GM19455 (cell line): Measurements from ENCODE around the gene ISOC1.

Experiments used
- ATAC-seq: cut with Tn5 transposase; IDR thresholded peaks from one replicate; pipeline ENCODE4 v1.9.1; 2021; ENCODE audit not compliant: unreplicated experiment

The ISOC1 gene

DNA sequence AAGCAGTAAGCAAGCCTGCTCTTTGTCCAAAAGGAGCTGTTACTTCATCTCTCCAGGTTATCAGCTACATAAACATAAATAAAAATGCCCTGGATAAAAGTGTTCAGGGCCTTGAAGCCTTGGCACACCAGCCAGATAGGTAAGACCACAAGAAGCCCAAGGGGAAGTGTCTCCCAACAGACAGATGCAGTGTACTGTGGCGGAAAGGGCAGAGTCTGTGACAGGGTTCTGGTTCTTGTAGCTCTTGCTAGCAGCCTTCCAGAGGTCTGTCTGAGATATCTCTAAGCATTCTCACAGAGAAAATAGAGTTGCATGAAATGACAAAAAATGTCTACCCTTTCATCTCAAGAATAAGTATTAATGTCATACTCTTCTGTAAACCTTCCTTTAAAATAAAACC lies 30.1 kb downstream of the ISOC1 start:
- ATAC-seq = no peak

DNA sequence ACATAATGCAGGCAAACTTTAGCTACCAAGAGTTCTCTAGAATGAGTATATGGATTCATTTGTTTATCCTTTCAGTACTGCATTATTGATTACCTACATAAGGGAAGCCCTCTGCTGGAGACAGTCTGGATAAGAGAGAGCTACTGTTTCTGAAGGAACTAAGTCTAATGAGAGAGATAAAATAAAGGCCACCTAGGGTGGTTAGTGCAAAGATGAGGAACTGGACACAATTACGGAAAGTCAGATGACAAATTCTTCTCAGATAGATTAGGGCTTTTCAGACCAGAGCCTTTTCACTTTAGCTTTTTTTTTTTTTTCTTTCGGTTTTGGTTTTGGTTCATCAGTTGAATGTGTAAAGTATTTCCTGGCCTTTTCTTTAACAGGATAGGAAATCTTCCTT lies 31.3 kb downstream of the ISOC1 start:
- ATAC-seq = peak; percentile 79

DNA sequence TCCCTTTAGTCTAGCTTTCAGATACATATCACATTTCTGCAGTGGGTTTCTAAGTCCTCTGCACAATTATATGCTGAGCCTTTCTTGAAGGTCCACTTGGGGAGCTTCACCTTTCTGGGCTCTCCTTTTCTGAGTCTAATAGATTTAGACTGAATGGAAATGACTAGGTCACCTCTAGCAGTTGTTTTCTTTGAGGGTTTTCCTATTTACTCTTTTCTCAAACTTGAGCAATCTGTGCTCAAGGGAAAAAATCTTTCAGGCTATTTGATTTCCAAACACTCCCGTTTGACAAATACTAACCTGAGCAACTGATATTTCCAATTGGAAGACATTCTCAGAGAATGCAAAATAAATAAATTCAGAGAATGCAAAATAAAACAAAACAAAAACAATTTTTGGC lies 39.0 kb downstream of the ISOC1 start:
- no peak for ATAC-seq

DNA sequence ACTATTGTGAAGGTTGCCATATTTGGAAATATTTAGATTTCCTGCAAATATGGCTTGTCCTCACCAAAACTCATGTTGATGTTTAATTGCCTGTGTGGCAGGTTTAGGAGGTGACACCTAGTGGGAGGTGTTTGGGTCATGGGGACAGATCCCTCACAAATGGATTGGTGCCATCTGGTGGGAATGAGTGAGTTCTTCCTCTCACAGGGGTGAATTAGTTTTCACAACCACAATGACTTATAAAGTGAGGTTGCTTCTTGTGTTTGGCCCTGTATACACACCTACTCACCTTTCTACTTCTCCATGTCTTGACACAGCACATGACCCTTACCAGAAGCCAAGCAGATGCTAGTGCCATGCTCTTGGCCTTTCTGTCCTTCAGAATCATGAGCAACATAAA lies 41.1 kb downstream of the ISOC1 start:
- peak; percentile 86 for ATAC-seq

DNA sequence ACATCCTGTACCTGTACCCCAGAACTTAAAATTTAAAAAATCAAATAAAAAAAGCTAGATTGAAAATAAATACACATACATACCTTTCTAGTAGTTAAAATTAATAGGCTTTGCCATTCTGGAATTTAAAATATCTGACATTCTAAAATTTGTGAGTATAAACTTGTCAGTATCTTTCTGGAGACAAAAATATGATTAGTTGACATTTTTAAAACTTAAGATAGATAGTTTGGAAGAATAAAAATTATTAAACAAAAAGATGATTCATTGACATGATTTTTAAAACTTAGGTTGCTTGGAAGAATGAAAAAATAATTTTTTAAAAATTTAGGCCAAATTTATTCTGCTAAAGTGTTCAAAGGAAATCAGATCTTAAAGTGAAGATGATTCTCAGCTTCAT lies 43.1 kb downstream of the ISOC1 start:
- no peak for ATAC-seq

DNA sequence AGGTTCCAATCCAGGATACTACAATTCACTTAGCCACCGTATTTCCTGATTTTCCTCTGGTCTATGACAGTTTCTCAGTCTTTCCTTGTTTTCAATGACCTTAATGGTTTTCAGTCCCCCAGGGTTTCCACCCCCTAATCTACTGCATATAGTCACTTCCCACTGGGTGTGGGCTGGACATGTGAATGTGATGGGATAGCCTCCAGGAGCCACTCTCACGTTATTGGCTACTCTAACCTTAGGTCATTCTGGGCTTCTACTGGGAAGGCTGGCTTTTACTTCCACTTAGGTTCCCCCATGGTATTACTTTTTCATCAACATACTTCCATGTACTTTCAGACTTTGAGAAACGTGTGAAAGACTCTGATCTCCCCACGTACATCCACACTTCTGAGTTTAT lies 46.5 kb downstream of the ISOC1 start:
- ATAC-seq = no peak

DNA sequence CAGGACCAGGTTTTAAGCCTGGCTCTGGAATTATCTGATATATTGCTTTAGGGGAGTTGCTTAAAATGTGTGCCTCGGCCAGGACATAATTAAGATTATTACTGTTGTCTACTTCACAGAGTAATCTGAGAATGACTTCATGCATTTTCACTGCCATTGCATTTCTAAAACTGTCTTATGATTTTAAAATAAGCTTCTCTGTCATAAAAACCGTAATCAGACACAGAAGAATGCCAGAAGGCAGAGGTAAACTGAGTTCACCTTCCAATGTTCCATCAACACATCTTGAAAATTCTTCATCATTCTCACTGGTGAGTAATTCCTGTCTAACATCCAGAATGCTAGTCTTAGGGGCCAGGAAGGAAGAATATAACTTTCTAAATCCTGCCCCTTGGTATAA lies 47.1 kb downstream of the ISOC1 start:
- no peak for ATAC-seq

DNA sequence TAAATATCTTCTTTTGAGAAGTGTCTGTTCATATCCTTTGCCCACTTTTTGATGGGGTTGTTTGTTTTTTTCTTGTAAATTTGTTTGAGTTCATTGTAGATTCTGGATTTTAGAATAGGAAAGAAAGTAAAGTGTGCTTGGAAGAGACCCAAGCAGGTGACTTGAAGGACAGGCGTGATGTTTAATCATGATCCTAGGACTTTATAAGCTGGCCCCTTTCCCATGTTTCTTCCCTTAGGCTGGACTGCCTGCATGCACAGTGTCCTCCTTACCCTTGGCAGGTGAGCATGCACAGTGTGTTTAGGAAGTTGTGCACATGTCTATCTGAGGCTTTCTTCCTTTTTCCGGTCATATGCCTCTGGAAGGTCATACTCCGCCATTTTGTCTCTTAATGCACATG lies 61.3 kb downstream of the ISOC1 start:
- ATAC-seq = no peak

DNA sequence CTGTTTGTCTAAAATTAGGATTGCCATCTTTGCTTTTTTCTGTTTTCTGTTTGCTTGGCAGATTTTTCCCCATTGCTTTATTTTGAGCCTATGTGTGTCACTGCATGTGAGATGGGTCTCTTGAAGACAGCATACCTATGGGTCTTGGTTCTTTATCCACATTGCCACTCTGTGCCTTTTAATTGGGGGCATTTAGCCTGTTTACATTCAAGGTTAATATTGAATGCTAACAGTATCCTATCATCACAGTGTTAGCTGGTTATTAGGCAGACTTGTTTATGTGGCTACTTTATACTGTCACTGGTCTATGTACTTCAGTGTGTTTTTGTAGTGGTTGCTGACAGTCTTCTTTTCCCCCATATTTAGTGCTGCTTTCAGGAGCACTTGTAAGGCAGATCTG lies 67.3 kb downstream of the ISOC1 start:
- ATAC-seq = no peak
